K562 (cell line): ENCODE data around the gene HPS1. TPM values are rescaled to one million over a fixed set of nuclear protein-coding genes. Genes with fewer than 3 reads are reported as not detected.

Experiments used
- ATAC-seq: fragments of 200-7000 bp; cut with Tn5 transposase; 3 replicates; pipeline ENCODE4 v1.9.1; 2020; ENCODE audit warnings: moderate library complexity
- BruUV-seq: library from RNA; stranded (reverse); fragments of 400-500 nt; replicated peaks from 2 replicates; lab custom pipeline; 2021; lab: Mats Ljungman, UMichigan
- CTCF ChIA-PET: fragments of 300-600 bp; formaldehyde crosslinking; extraction: SDS; loops from one replicate; lab custom pipeline; 2021; ENCODE audit warnings: low intra/inter-chr PET ratio; lab: Yijun Ruan, JAX
- POLR2A ChIA-PET: fragments of 300-600, 350-650 bp; sonication (Branson Sonifier 250); formaldehyde crosslinking; extraction: SDS; loops from one replicate; lab custom pipeline; 2021; ENCODE audit warnings: antibody characterized with exemption, inconsistent platforms; lab: Yijun Ruan, JAX
- DNase-seq, 4 experiments: peaks; one replicate each; pipeline versions ENCODE4 v3.0.0 to v3.0.0-alpha.2; 2011 to 2018; ENCODE audit warnings: low spot score in 3 of 4, mixed read lengths in 3 of 4; ENCODE audit errors: extremely low read depth in 1 of 4
- FAIRE-seq: peaks from 2 replicates; lab custom pipeline; 2011; peaks lifted over from hg19 to GRCh38; lab: Jason Lieb, UNC
- H2AFZ ChIP-seq: 2 replicates; pipeline ENCODE4 v1.6.0; 2011; ENCODE audit warnings: low read depth, low read length, control low read depth, inconsistent platforms
- H3K27ac ChIP-seq: fragments of 200-600 bp; 3 replicates; pipeline ENCODE4 v1.8.0; 2011; ENCODE audit warnings: low read depth, mild to moderate bottlenecking, control low read depth, inconsistent platforms, low read length, moderate library complexity, mixed read lengths; ENCODE audit errors: extremely low read depth
- H3K27me3 ChIP-seq, 2 experiments: fragments of 300-600 bp in 1 of 2; 2 replicates in 1 of 2; 3 replicates in 1 of 2; pipeline versions ENCODE4 v1.6.0 to v1.8.0; 2011; ENCODE audit warnings: inconsistent platforms in 2 of 2, low read length in 2 of 2, mild to moderate bottlenecking in 1 of 2, mixed read lengths in 1 of 2, moderate library complexity in 1 of 2; ENCODE audit not compliant: control insufficient read depth in 2 of 2, insufficient read depth in 2 of 2
- H3K36me3 ChIP-seq: fragments of 300-600 bp; 3 replicates; pipeline ENCODE4 v1.8.0; 2011; ENCODE audit warnings: mild to moderate bottlenecking, low read length, inconsistent platforms; ENCODE audit not compliant: control insufficient read depth, insufficient read depth
- H3K4me1 ChIP-seq, 2 experiments: fragments of 200-600 bp in 1 of 2; replicated peaks in 1 of 2; 2 replicates in 1 of 2; 3 replicates in 1 of 2; pipeline versions ENCODE4 v1.5.1 to v1.8.0; 2011; ENCODE audit warnings: inconsistent platforms in 2 of 2, low read length in 2 of 2, mild to moderate bottlenecking in 1 of 2, mixed read lengths in 1 of 2, moderate library complexity in 1 of 2; ENCODE audit not compliant: control insufficient read depth in 2 of 2, insufficient read depth in 2 of 2
- H3K4me2 ChIP-seq: 2 replicates; pipeline ENCODE4 v1.6.1; 2011; ENCODE audit warnings: low read length, control low read depth, inconsistent platforms, mixed read lengths; ENCODE audit not compliant: insufficient read depth
- H3K4me3 ChIP-seq: fragments of 200-600 bp; sonication (generic), shearing (Covaris generic); 2 replicates; pipeline ENCODE4 v1.5.1; 2016; ENCODE audit warnings: control low read depth, inconsistent platforms
- H3K79me2 ChIP-seq: fragments of 200-600 bp; 3 replicates; pipeline ENCODE4 v1.8.0; 2011; ENCODE audit warnings: low read length, inconsistent platforms; ENCODE audit not compliant: control insufficient read depth, insufficient read depth
- H3K9ac ChIP-seq, 2 experiments: 2 replicates each; pipeline versions ENCODE4 v1.6.0 to v1.6.1; 2011; ENCODE audit warnings: low read depth in 2 of 2, low read length in 2 of 2, control low read depth in 1 of 2, inconsistent platforms in 1 of 2, mild to moderate bottlenecking in 1 of 2, mixed read lengths in 1 of 2; ENCODE audit not compliant: insufficient read depth in 1 of 2
- H3K9me1 ChIP-seq: one replicate; pipeline ENCODE4 v1.6.0; 2011; ENCODE audit warnings: inconsistent platforms, mild to moderate bottlenecking, low read length, moderate library complexity; ENCODE audit not compliant: control insufficient read depth, insufficient read depth
- H3K9me3 ChIP-seq: replicated peaks from 2 replicates; pipeline ENCODE4 v1.5.1; 2011; ENCODE audit warnings: low read depth, low read length, inconsistent platforms; ENCODE audit not compliant: control insufficient read depth, insufficient read depth
- H4K20me1 ChIP-seq: replicated peaks from 2 replicates; pipeline ENCODE4 v1.6.1; 2011; ENCODE audit warnings: low read length, inconsistent platforms, mixed read lengths; ENCODE audit not compliant: control insufficient read depth, insufficient read depth
- KDM4B ChIP-seq, 2 experiments: fragments of 450-650 bp in 1 of 2; sonication (generic) in 1 of 2; IDR thresholded peaks; 2 replicates each; pipeline ENCODE4 v1.6.1; 2016 to 2017; ENCODE audit warnings: borderline replicate concordance in 2 of 2, antibody characterized with exemption in 1 of 2, low read depth in 1 of 2, mild to moderate bottlenecking in 1 of 2
- NCOA2 ChIP-seq, 2 experiments: fragments of 450-650 bp; IDR thresholded peaks; 2 replicates each; pipeline ENCODE4 v1.6.1; 2018; ENCODE audit warnings: mild to moderate bottlenecking in 2 of 2, moderate library complexity in 1 of 2; ENCODE audit not compliant: partially characterized antibody in 2 of 2
- NCOR1 ChIP-seq: fragments of 450-650 bp; IDR thresholded peaks from 2 replicates; pipeline ENCODE4 v1.6.1; 2016; ENCODE audit warnings: mild to moderate bottlenecking, moderate library complexity
- RREB1 ChIP-seq: fragments of 250-450 bp; sonication (Bioruptor Pico); IDR thresholded peaks from 2 replicates; pipeline ENCODE4 v1.4.0; 2020
- THAP12 ChIP-seq: fragments of 250-450 bp; sonication (Bioruptor Pico); IDR thresholded peaks from 2 replicates; pipeline ENCODE4 v1.9.0; 2021; ENCODE audit warnings: mild to moderate bottlenecking, inconsistent platforms
- TSHZ1 ChIP-seq: fragments of 250-450 bp; sonication (Bioruptor Pico); IDR thresholded peaks from 2 replicates; pipeline ENCODE4 v1.4.0; 2020; ENCODE audit warnings: mild to moderate bottlenecking, moderate library complexity
- ZNF77 ChIP-seq: fragments of 250-450 bp; sonication (Bioruptor Pico); IDR thresholded peaks from 2 replicates; pipeline ENCODE4 v1.5.0; 2020
- WGBS: fragments of 100-300 bp; shearing (Covaris generic); methylation state at CpG from one replicate; pipeline ENCODE4 v1.1.6; 2016; ENCODE audit warnings: low coverage, mixed read lengths; ENCODE audit not compliant: insufficient coverage; ENCODE audit errors: missing lambda C conversion rate; 5-methylcytosine and 5-hydroxymethylcytosine counted together
- in situ Hi-C: fragments of 300-500 bp; cut with MboI; formaldehyde crosslinking; loops from 4 replicates; pipeline ENCODE4 v1.15.0; 2018; ENCODE audit warnings: inconsistent platforms, mixed read lengths
- intact Hi-C: fragments of 100-400 bp; cut with micrococcal nuclease; formaldehyde crosslinking; loops from 2 replicates; pipeline ENCODE4 v1.14.2; 2022
- polyA plus RNA-seq, 8 experiments: library from polyadenylated mRNA; depleted of rRNA in 4 of 8; stranded (reverse) in 5 of 8; unstranded in 3 of 8; fragments of >200 nt; fragmentation: Nextera tagmentation in 2 of 8; fragmentation: Illumina TruSeq in 1 of 8; extraction: Ambion mirVana in 2 of 8; extraction: Trizol in 1 of 8; gene quantifications; 2 replicates each; pipeline versions ENCODE4 v1.2.1 to v1.2.3, GENCODE V29; 2011 to 2014; ENCODE audit warnings: inconsistent platforms in 1 of 8, missing spikeins in 1 of 8
- total RNA-seq, 7 experiments: library from RNA; depleted of rRNA in 6 of 7; stranded (reverse); fragments of >200 nt in 6 of 7; fragmentation: Illumina TruSeq in 2 of 7; extraction: Trizol in 2 of 7; gene quantifications; 2 replicates each; pipeline versions ENCODE4 v1.2.1 to v1.2.3, GENCODE V29; 2011 to 2021; ENCODE audit warnings: low replicate concordance in 1 of 7

The HPS1 gene
- total and polyA plus RNA-seq, 9 of the 15 experiments (the other 6 are each of a cell fraction or from before 2014, with no cell fraction given) = 18.1 to 43.6 (median 26.3) TPM

- FAIRE-seq = no peak
- H2AFZ ChIP-seq = no peak overlapping the region
- ATAC-seq = no peak
- POLR2A ChIA-PET = interaction anchor here (0.6 to 1.0 kb wide), 2 partner anchors 12 to 280 kb away, joined by 3 read pairs; no protein-coding TSS in a partner anchor
- no peaks in the 10 kb centered on the region for H3K79me2 ChIP-seq
- H3K9me3 ChIP-seq = no peaks in the 10 kb centered on the region
- no peaks in the 10 kb centered on the region for H3K27me3 ChIP-seq
- DNase-seq = no peak
- no peaks in the 10 kb centered on the region for H3K9me1 ChIP-seq
- no peak overlapping the region for H3K27ac ChIP-seq
- no peak overlapping the region for H3K9ac ChIP-seq
- WGBS = 6% methylated on average over 11 of the region's 13 CpGs
- in situ Hi-C loops (no loop called here), intact Hi-C loops (no loop called here)
- no peaks in the 10 kb centered on the region for H3K4me1 ChIP-seq
- no peaks in the 10 kb centered on the region for H3K36me3 ChIP-seq
- CTCF ChIA-PET = no interaction called here
- no TSS peak for BruUV-seq
- no peak overlapping the region for H3K4me3 ChIP-seq
- H3K4me2 ChIP-seq = no peak overlapping the region
- no peaks in the 10 kb centered on the region for H4K20me1 ChIP-seq
- TF ChIP-seq NCOR1 = no peak
- TF ChIP-seq NCOA2 (IDR thresholded peaks at IDR 0.05; ENCODE audit: partially characterized antibody in 2 of 2) = no peak
- TF ChIP-seq ZNF77 (CRISPR knock-in tag) = no peak
- no peak for TF ChIP-seq RREB1 (CRISPR knock-in tag)
- TF ChIP-seq KDM4B (IDR thresholded peaks at IDR 0.05; ENCODE audit: borderline replicate concordance in 2 of 2, low read depth in 1 of 2) = no peak
- TF ChIP-seq TSHZ1 (CRISPR knock-in tag) = no peak
- no peak for TF ChIP-seq THAP12
Observed at GRCh38 chr10:98489561-98490481, 43.1 kb upstream of the HPS1 start.
